GM21423 (cell line): ENCODE measurements around the gene BEND7.

Experiments used
- ATAC-seq: cut with Tn5 transposase; IDR thresholded peaks from one replicate; pipeline ENCODE4 v1.9.1; 2021; ENCODE audit warnings: mild to moderate bottlenecking, moderate library complexity; ENCODE audit not compliant: unreplicated experiment

The BEND7 gene

GRCh38 chr10:13392701-13393100 lies 136.1 kb downstream of the BEND7 start:
- ATAC-seq, result no peak
